HUDEP-2 (cell line): ENCODE measurements around the gene MRPL14.

ENCODE experiments used
- DNase-seq, 76 experiments: peaks; one replicate each; lab custom pipeline; 2025; ENCODE audit not compliant: unreplicated experiment in 76 of 76; lab: John Stamatoyannopoulos, UW

Gene MRPL14

GRCh38 chr6:44067173-44068139 lies 59.8 kb downstream of the MRPL14 start:
- no peak for DNase-seq

GRCh38 chr6:44066394-44067172 lies 60.7 kb downstream of the MRPL14 start:
- DNase-seq = no peak

- DNase-seq = no peak
These were observed 61.7 kb downstream of the MRPL14 start for GRCh38 chr6:44065443-44066140.

GRCh38 chr6:44064948-44065272 lies 62.3 kb downstream of the MRPL14 start:
- DNase-seq = no peak

- no peak for DNase-seq
These were observed 62.9 kb downstream of the MRPL14 start for GRCh38 chr6:44064089-44064947.

- DNase-seq = no peak
These were observed 63.6 kb downstream of the MRPL14 start for GRCh38 chr6:44063561-44064059.
